ENCODE measurements around the gene GABBR2.

GABBR2 gene

GRCh38 chr9:98570055-98570454 lies 138.7 kb downstream of the GABBR2 start:
- H3K4me3 ChIP-seq (replicated peaks in 1 of 2; ENCODE audit: low read depth in 2 of 2, low read length in 2 of 2) = no peak overlapping the region
- no peak for TF ChIP-seq CTCF (IDR thresholded peaks at IDR 0.05; ENCODE audit: low read depth, low read length)
- no peak for DNase-seq (ENCODE audit: low read depth in 2 of 2)

- TF ChIP-seq CTCF (IDR thresholded peaks at IDR 0.05; ENCODE audit: low read depth, low read length) = no peak
- no peak for DNase-seq (ENCODE audit: low read depth in 2 of 2)
- H3K4me3 ChIP-seq (replicated peaks in 1 of 2; ENCODE audit: low read depth in 2 of 2, low read length in 2 of 2) = no peak overlapping the region
Measured at GRCh38 chr9:98569491-98569890, 139.2 kb downstream of the GABBR2 start.

GRCh38 chr9:98568909-98569469 lies 139.7 kb downstream of the GABBR2 start:
- H3K4me3 ChIP-seq (replicated peaks in 1 of 2; ENCODE audit: low read depth in 2 of 2, low read length in 2 of 2) = no peak overlapping the region
- no peak for DNase-seq (ENCODE audit: low read depth in 2 of 2)
- no peak for TF ChIP-seq CTCF (IDR thresholded peaks at IDR 0.05; ENCODE audit: low read depth, low read length)

- H3K4me3 ChIP-seq (replicated peaks in 1 of 2; ENCODE audit: low read depth in 2 of 2, low read length in 2 of 2) = no peak overlapping the region
- DNase-seq (ENCODE audit: low read depth in 2 of 2) = no peak
Measured at GRCh38 chr9:98568234-98568908, 140.4 kb downstream of the GABBR2 start.

GRCh38 chr9:98567540-98568233 lies 141.0 kb downstream of the GABBR2 start:
- no peak for DNase-seq (ENCODE audit: low read depth in 2 of 2)
- H3K4me3 ChIP-seq (replicated peaks in 1 of 2; ENCODE audit: low read depth in 2 of 2, low read length in 2 of 2) = no peak overlapping the region
- no peak for TF ChIP-seq CTCF (IDR thresholded peaks at IDR 0.05; ENCODE audit: low read depth, low read length)

More at GRCh38 chr9:98568234-98568908, 140.4 kb downstream of the GABBR2 start:
- no peak for TF ChIP-seq CTCF (IDR thresholded peaks at IDR 0.05; ENCODE audit: low read depth, low read length)

- no peak for DNase-seq (ENCODE audit: low read depth in 2 of 2)
- H3K4me3 ChIP-seq (replicated peaks in 1 of 2; ENCODE audit: low read depth in 2 of 2, low read length in 2 of 2) = no peak overlapping the region
- no peak for TF ChIP-seq CTCF (IDR thresholded peaks at IDR 0.05; ENCODE audit: low read depth, low read length)
Measured at GRCh38 chr9:98565152-98566135, 143.3 kb downstream of the GABBR2 start.
